Activated T-cell treated with anti-CD3 and anti-CD28 coated beads, Interleukin-2, amount 50 U/mL, for 48 hours (primary cell): Measurements from ENCODE around the gene GNAT2.

Experiments used
- DNase-seq, 2 experiments: peaks; one replicate each; pipeline ENCODE4 v3.0.0-alpha.2; 2020

The GNAT2 gene

GRCh38 chr1:109605381-109605780 lies 14.0 kb downstream of the GNAT2 start:
- DNase-seq = no peak

GRCh38 chr1:109603229-109603628 lies 16.2 kb downstream of the GNAT2 start:
- DNase-seq = no peak

- no peak for DNase-seq
These were observed 20.8 kb downstream of the GNAT2 start for GRCh38 chr1:109598655-109599054.

- DNase-seq = no peak
These were observed 21.3 kb downstream of the GNAT2 start for GRCh38 chr1:109598156-109598555.

GRCh38 chr1:109595531-109595930 lies 23.9 kb downstream of the GNAT2 start:
- DNase-seq = no peak

GRCh38 chr1:109592916-109593315 lies 26.5 kb downstream of the GNAT2 start:
- no peak for DNase-seq

- DNase-seq = no peak
These were observed 29.7 kb downstream of the GNAT2 start for GRCh38 chr1:109589679-109590078.

- no peak for DNase-seq
These were observed 30.2 kb downstream of the GNAT2 start for GRCh38 chr1:109589177-109589576.

- no peak for DNase-seq
These were observed 33.4 kb downstream of the GNAT2 start for GRCh38 chr1:109586055-109586454.

GRCh38 chr1:109584766-109585165 lies 34.6 kb downstream of the GNAT2 start:
- no peak for DNase-seq

GRCh38 chr1:109582021-109582420 lies 37.4 kb downstream of the GNAT2 start:
- no peak for DNase-seq

- DNase-seq = no peak
These were observed 39.9 kb downstream of the GNAT2 start for GRCh38 chr1:109579491-109579890.

- DNase-seq = no peak
These were observed 40.4 kb downstream of the GNAT2 start for GRCh38 chr1:109578947-109579443.

GRCh38 chr1:109573785-109574184 lies 45.6 kb downstream of the GNAT2 start:
- no peak for DNase-seq

GRCh38 chr1:109570414-109570813 lies 49.0 kb downstream of the GNAT2 start:
- no peak for DNase-seq

- DNase-seq = no peak
These were observed 50.1 kb downstream of the GNAT2 start for GRCh38 chr1:109569323-109569722.

GRCh38 chr1:109567877-109568672 lies 51.3 kb downstream of the GNAT2 start:
- DNase-seq = no peak

- DNase-seq = no peak
These were observed 52.4 kb downstream of the GNAT2 start for GRCh38 chr1:109566982-109567381.

GRCh38 chr1:109565241-109565640 lies 54.2 kb downstream of the GNAT2 start:
- DNase-seq = no peak

GRCh38 chr1:109564194-109564878 lies 55.1 kb downstream of the GNAT2 start:
- DNase-seq = no peak

- no peak for DNase-seq
These were observed 59.4 kb downstream of the GNAT2 start for GRCh38 chr1:109559995-109560394.

GRCh38 chr1:109557520-109557919 lies 61.9 kb downstream of the GNAT2 start:
- DNase-seq = no peak

- DNase-seq = no peak
These were observed 62.9 kb downstream of the GNAT2 start for GRCh38 chr1:109556563-109556962.
